Osteoblast (primary cell): ENCODE data around the gene TMEM243. TPM values are rescaled to one million over a fixed set of nuclear protein-coding genes. Genes with fewer than 3 reads are reported as not detected.

Experiments
- DNase-seq: peaks from one replicate; pipeline ENCODE4 v3.0.0; 2011; ENCODE audit warnings: low spot score, mixed read lengths; ENCODE audit not compliant: insufficient read length; ENCODE audit errors: missing footprints
- H2AFZ ChIP-seq: 2 replicates; pipeline ENCODE4 v1.6.0; 2011; ENCODE audit warnings: mild to moderate bottlenecking, low read length
- H3K27ac ChIP-seq: 2 replicates; pipeline ENCODE4 v1.5.1; 2011; ENCODE audit warnings: mild to moderate bottlenecking, low read depth, low read length, moderate library complexity
- H3K27me3 ChIP-seq: 2 replicates; pipeline ENCODE4 v1.6.0; 2012; ENCODE audit warnings: mild to moderate bottlenecking, control low read depth, inconsistent platforms, low read length, moderate library complexity; ENCODE audit not compliant: insufficient read depth
- H3K36me3 ChIP-seq: 2 replicates; pipeline ENCODE4 v1.5.1; 2011; ENCODE audit warnings: mild to moderate bottlenecking, low read length, control low read depth, moderate library complexity; ENCODE audit not compliant: insufficient read depth
- H3K4me1 ChIP-seq: 2 replicates; pipeline ENCODE4 v1.5.1; 2011; ENCODE audit warnings: mild to moderate bottlenecking, low read length, control low read depth, moderate library complexity; ENCODE audit not compliant: insufficient read depth
- H3K4me2 ChIP-seq: 2 replicates; pipeline ENCODE4 v1.6.0; 2011; ENCODE audit warnings: mild to moderate bottlenecking, low read length; ENCODE audit not compliant: insufficient read depth
- H3K4me3 ChIP-seq: fragments of 200-600 bp; sonication (generic); 3 replicates; pipeline ENCODE4 v1.5.1; 2012; ENCODE audit warnings: mild to moderate bottlenecking, low read length, inconsistent platforms; ENCODE audit not compliant: insufficient read depth
- H3K79me2 ChIP-seq: 2 replicates; pipeline ENCODE4 v1.6.0; 2012; ENCODE audit warnings: mild to moderate bottlenecking, low read length, control low read depth, inconsistent platforms; ENCODE audit not compliant: insufficient read depth
- H3K9me3 ChIP-seq: 2 replicates; pipeline ENCODE4 v1.5.1; 2011; ENCODE audit warnings: low read depth, low read length, control low read depth
- H4K20me1 ChIP-seq: 2 replicates; pipeline ENCODE4 v1.6.0; 2012; ENCODE audit warnings: mild to moderate bottlenecking, low read length, control low read depth; ENCODE audit not compliant: insufficient read depth
- CTCF ChIP-seq: IDR thresholded peaks from 2 replicates; pipeline ENCODE4 v1.5.1; 2011; ENCODE audit warnings: mild to moderate bottlenecking, low read depth, low read length, moderate library complexity; ENCODE audit errors: extremely low read depth
- total RNA-seq: library from RNA; depleted of rRNA; stranded (reverse); fragments of >200 nt; gene quantifications from 2 replicates; pipeline ENCODE4 v1.2.3, GENCODE V29; 2012

Gene TMEM243
- total RNA-seq, 1 donor: 35.5 TPM

GRCh38 chr7:87234949-87235348 lies 15.4 kb upstream of the TMEM243 start:
- no peaks in the 10 kb centered on the region for H3K36me3 ChIP-seq
- peaks cover 3% of the 10 kb centered on the region for H3K4me1 ChIP-seq
- DNase-seq: no peak
- no peak overlapping the region for H3K4me3 ChIP-seq
- H3K79me2 ChIP-seq: no peaks in the 10 kb centered on the region
- H3K27me3 ChIP-seq: peaks cover 8% of the 10 kb centered on the region
- TF ChIP-seq CTCF: no peak
- no peaks in the 10 kb centered on the region for H4K20me1 ChIP-seq
- no peak overlapping the region for H3K27ac ChIP-seq
- no peak overlapping the region for H3K4me2 ChIP-seq
- no peaks in the 10 kb centered on the region for H3K9me3 ChIP-seq
- no peak overlapping the region for H2AFZ ChIP-seq

GRCh38 chr7:87231711-87232110 lies 12.2 kb upstream of the TMEM243 start:
- DNase-seq: no peak
- H3K9me3 ChIP-seq: no peaks in the 10 kb centered on the region
- no peak for TF ChIP-seq CTCF
- H3K79me2 ChIP-seq: no peaks in the 10 kb centered on the region
- no peaks in the 10 kb centered on the region for H4K20me1 ChIP-seq
- H3K27ac ChIP-seq: no peak overlapping the region
- H2AFZ ChIP-seq: no peak overlapping the region
- H3K27me3 ChIP-seq: peaks cover 8% of the 10 kb centered on the region
- no peak overlapping the region for H3K4me3 ChIP-seq
- no peaks in the 10 kb centered on the region for H3K36me3 ChIP-seq
- peaks cover 3% of the 10 kb centered on the region for H3K4me1 ChIP-seq
- no peak overlapping the region for H3K4me2 ChIP-seq

DNA sequence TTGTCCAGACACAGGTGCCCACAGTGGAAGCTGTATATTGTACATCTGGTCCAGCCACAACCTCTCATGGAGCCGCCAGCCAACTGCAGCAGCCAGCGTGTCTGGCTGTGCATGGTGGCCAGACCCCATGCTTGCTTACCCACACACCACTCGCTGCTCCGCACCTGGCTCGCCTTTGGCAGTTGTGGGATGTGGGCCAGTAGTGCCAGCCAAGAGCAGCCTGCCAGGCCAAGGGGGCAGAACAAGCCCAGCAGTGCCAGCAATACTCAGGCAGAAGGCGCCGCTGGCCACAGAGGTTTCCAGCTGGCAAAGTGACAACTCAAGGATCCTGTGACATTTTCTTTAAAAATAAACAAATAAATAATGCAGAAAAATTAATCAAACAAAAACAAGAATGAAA lies 11.7 kb upstream of the TMEM243 start:
- no peak for DNase-seq
- H3K4me3 ChIP-seq: no peak overlapping the region
- no peaks in the 10 kb centered on the region for H3K9me3 ChIP-seq
- no peak for TF ChIP-seq CTCF
- H2AFZ ChIP-seq: no peak overlapping the region
- H3K27me3 ChIP-seq: peaks cover 8% of the 10 kb centered on the region
- H4K20me1 ChIP-seq: no peaks in the 10 kb centered on the region
- no peaks in the 10 kb centered on the region for H3K36me3 ChIP-seq
- no peak overlapping the region for H3K4me2 ChIP-seq
- no peaks in the 10 kb centered on the region for H3K79me2 ChIP-seq
- H3K4me1 ChIP-seq: peaks cover 3% of the 10 kb centered on the region
- H3K27ac ChIP-seq: no peak overlapping the region

GRCh38 chr7:87226495-87226894 lies 7.0 kb upstream of the TMEM243 start:
- H4K20me1 ChIP-seq: no peaks in the 10 kb centered on the region
- H3K36me3 ChIP-seq: no peaks in the 10 kb centered on the region
- no peak for TF ChIP-seq CTCF
- no peak overlapping the region for H2AFZ ChIP-seq
- no peak overlapping the region for H3K27ac ChIP-seq
- no peaks in the 10 kb centered on the region for H3K9me3 ChIP-seq
- H3K4me1 ChIP-seq: no peaks in the 10 kb centered on the region
- no peaks in the 10 kb centered on the region for H3K79me2 ChIP-seq
- no peak overlapping the region for H3K4me3 ChIP-seq
- peaks cover 9% of the 10 kb centered on the region for H3K27me3 ChIP-seq
- DNase-seq: no peak
- H3K4me2 ChIP-seq: no peak overlapping the region
